T-helper 2 cell (primary cell): ENCODE data around the gene PPP1R12B.
"Not testable (repeated sequence)": the region's sequence is repeated elsewhere in the genome, so short reads cannot be mapped to it uniquely, and the experiment has no call there.

ENCODE experiments used
- DNase-seq, 5 experiments: peaks; one replicate each; pipeline versions ENCODE4 v3.0.0 to v3.0.0-alpha.2; 2012 to 2022

Gene PPP1R12B

GRCh38 chr1:202349206-202349928, 868 bp downstream of the PPP1R12B start:
- peak in 1 of 5 experiments; percentile 35 for DNase-seq

- DNase-seq, result no peak
Measured at GRCh38 chr1:202351725-202352124, 3.2 kb downstream of the PPP1R12B start.

- not testable (repeated sequence) for DNase-seq
Measured at GRCh38 chr1:202352583-202353197, 4.2 kb downstream of the PPP1R12B start.

DNA sequence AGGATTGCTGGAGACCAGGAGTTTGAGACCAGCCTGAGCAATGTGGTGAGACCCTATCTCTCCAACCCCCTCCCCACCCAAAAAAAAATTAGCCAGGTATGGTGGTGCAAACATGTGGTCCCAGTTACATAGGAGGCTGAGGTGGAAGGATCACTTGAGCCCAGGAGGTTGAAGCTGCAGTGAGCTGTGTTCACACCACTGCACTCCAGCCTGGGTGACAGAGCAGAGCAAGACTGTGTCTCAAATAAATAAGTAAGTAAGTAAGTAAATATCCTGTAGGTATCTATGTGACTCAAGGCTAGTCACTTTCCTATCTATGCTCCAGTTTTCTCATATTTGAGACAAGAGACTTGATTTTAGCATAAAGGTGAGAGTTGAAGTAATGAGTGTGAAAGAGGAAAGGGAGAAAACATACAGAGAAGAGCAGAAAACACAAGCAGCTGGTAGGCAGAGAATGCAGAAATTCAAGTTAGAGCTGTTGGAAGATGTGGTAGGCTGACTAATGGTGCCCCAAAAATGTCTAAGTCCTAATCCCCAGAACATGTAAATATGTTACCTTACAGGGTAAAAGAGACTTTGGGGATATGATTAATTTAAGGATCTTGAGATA, 7.5 kb downstream of the PPP1R12B start:
- DNase-seq, result no peak

GRCh38 chr1:202357506-202357905, 9.0 kb downstream of the PPP1R12B start:
- no peak for DNase-seq

- no peak for DNase-seq
Measured at GRCh38 chr1:202361224-202361623, 12.7 kb downstream of the PPP1R12B start.

GRCh38 chr1:202361701-202362100, 13.2 kb downstream of the PPP1R12B start:
- DNase-seq, result no peak

DNA sequence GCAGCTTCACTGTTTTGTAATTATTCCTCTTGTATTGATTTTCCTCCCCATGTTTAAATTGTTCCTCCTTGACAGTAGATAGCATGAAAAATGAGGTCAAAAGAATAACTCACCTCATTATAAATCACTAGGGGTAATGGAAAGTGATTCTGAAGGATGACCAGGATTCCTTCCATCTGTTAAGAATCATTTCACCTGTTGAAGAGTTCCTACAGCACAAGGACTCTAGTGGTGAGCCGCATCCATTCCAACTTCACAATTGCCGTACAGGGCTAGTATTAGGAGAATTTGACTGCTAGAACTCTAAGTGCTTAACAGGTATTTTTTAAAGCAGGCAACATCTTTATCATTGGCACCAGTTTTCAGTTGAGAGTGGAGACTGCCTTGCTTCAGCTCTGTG, 13.7 kb downstream of the PPP1R12B start:
- no peak for DNase-seq

GRCh38 chr1:202365092-202365815, 16.8 kb downstream of the PPP1R12B start:
- no peak for DNase-seq

DNA sequence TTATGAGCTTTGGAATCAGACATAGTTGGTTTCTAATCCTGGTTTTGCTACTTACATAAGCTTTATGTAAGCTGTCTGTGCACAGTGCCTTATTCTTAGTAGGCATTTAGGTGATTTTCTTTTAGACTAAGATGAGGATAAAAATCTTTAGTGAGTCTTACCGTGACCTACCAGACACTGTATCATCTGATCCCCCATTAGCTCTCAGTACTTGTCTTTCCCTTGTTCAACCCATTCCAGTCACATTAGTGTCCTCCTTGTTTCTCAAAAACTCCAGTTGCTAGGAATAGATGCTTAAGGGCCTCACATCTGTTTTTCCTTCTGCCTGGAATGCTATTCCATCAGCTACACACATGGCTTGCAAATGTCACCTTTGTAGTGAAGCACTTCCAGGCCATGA, 18.8 kb downstream of the PPP1R12B start:
- DNase-seq, result no peak

GRCh38 chr1:202370906-202371305, 22.4 kb downstream of the PPP1R12B start:
- DNase-seq, result not testable (repeated sequence)

GRCh38 chr1:202374099-202374498, 25.6 kb downstream of the PPP1R12B start:
- DNase-seq, result no peak

GRCh38 chr1:202375175-202375574, 26.7 kb downstream of the PPP1R12B start:
- DNase-seq, result not testable (repeated sequence)

GRCh38 chr1:202376247-202376646, 27.7 kb downstream of the PPP1R12B start:
- DNase-seq, result no peak

GRCh38 chr1:202379884-202380529, 31.5 kb downstream of the PPP1R12B start:
- DNase-seq, result peak in 2 of 5 experiments; percentile 3 to 86

DNA sequence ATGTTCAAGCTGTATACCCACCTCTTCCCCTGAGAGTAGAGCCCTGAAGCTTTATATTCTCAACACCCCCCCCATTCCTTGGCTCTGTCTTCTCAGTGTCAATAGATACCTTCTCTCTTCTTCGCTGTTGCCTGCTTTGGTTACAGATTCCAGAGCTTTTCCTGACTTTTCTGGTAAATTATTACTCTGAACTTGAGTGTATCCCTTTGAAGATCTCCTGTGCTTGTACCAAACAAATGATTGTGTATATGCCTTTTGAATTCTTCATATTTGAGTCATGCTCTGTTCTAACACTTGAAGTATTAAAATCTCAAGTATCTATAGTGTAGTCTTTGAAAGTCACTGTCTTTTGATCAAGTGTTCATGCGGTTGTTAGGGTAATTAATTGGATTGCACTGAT, 32.0 kb downstream of the PPP1R12B start:
- not testable (repeated sequence) for DNase-seq

- not testable (repeated sequence) for DNase-seq
Measured at GRCh38 chr1:202381867-202382266, 33.4 kb downstream of the PPP1R12B start.

DNA sequence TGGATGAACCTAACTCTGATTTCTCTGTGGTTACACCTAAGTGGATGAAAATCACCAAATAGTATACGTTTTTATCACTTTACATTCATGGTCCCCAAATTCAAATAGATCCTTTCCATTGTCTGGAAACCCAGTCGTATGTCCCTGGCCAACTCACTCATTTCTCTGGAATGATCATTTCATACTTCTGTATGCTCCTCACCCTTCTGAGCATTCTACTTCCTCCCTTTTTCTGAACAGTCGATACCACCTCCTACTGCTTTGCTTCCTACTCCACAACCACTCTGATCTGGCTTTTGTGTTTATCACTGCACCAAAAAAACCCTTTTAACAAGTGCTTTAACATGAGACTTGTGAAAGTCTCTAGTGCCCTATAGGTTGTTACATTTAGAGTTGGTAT, 47.3 kb downstream of the PPP1R12B start:
- DNase-seq, result not testable (repeated sequence)

DNA sequence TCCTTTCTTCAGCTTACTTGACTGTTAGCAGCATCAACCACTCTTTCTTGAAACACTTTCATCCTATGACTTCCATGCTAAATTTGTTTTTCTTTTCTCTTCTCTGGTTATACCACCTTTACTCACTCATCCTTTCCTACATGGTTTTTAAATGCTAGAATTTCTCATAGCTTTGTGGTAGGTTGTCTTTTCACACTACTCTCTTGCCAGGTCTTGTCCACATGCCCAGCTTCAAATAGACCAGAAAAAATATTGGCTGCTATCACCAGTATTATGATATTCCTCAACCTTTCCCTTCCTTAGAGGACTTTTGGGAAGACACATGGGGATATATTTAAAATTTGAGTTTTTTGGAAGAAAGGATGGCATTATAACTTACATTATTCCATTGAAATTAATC, 48.8 kb downstream of the PPP1R12B start:
- no peak for DNase-seq

DNA sequence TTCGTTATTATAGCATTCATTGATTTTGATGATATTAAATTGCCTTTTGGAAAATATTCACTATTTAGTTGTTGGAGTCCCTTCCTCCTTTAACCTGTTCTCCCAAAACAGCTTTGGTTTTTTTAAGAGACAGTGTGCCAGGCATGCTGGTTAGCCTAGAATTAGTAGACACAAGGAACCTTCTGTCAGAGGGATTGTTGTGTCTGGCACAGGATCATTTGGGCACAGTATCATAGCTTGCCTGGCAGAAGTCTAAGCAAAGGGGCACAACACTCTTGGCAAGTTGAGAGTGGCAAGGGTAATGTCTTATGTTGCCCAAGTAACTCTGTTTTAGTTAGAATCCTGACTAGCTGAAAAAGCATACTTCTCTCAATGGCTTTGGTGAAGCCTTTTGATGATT, 49.9 kb downstream of the PPP1R12B start:
- DNase-seq, result not testable (repeated sequence)

- DNase-seq, result not testable (repeated sequence)
Measured at GRCh38 chr1:202401771-202402170, 53.3 kb downstream of the PPP1R12B start.

GRCh38 chr1:202403381-202403780, 54.9 kb downstream of the PPP1R12B start:
- not testable (repeated sequence) for DNase-seq

GRCh38 chr1:202405928-202406327, 57.4 kb downstream of the PPP1R12B start:
- DNase-seq, result no peak
